RPMI7951 (cell line): ENCODE data around the gene SRGAP2. TPM values are rescaled to one million over a fixed set of nuclear protein-coding genes. Genes with fewer than 3 reads are reported as not detected.
"Not testable (repeated sequence)": the region's sequence is repeated elsewhere in the genome, so short reads cannot be mapped to it uniquely, and the experiment has no call there.

ENCODE experiments used
- DNase-seq: peaks from one replicate; pipeline ENCODE4 v3.0.0-alpha.2; 2012; ENCODE audit warnings: low read depth
- total RNA-seq: library from RNA; depleted of rRNA; stranded (reverse); fragments of >200 nt; shearing (Covaris generic); gene quantifications from 2 replicates; pipeline ENCODE4 v1.2.3, GENCODE V29; 2014; rRNA removed

The SRGAP2 gene
- 38.9 and 43.0 TPM in 2 replicates for total RNA-seq

DNA sequence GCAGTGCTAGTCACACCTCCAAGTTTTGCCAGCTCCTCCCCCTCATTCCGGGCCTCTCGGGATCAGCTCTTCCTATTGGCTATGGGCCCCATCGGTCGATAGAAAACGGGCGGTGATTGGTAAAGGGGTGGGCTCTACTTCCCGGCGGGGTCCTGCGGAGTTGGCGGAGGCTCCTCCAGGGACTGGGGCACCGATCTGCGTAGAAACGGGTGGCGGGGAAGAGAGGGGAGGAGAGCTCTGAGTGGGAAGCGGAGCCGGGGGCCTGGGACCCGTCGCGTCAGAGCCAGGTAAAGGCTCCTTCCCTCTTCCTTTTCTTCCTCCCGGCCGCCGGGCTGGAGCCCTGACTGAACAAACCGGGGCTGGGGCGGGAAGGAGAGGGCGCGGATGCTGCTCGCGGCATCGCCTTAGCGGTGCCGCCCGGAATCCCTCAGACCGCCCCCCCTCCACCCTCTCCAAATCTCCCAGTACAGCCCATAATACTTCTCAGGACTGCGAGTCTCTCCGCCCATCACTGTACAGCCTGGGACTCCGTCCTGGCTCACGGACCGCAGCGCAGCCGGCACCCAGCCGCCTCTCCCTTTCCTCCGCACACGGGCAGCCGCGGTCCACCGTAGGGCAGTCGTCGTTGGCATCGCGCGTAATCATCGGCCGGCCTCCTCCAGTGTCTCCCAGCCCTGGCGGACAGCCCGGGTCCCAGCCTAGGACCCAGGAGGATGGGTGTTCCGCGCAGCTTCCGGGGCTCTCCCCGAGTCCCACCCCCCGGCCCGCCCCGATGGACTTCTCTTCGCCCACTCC, at the start of gene SRGAP2:
Gene SRGAP2, plus strand, starts transcription at position 178 of the 795 bp plus-strand sequence. CDS start 2,430 bp downstream, outside the sequence.
- DNase-seq: peak; percentile 65

DNA sequence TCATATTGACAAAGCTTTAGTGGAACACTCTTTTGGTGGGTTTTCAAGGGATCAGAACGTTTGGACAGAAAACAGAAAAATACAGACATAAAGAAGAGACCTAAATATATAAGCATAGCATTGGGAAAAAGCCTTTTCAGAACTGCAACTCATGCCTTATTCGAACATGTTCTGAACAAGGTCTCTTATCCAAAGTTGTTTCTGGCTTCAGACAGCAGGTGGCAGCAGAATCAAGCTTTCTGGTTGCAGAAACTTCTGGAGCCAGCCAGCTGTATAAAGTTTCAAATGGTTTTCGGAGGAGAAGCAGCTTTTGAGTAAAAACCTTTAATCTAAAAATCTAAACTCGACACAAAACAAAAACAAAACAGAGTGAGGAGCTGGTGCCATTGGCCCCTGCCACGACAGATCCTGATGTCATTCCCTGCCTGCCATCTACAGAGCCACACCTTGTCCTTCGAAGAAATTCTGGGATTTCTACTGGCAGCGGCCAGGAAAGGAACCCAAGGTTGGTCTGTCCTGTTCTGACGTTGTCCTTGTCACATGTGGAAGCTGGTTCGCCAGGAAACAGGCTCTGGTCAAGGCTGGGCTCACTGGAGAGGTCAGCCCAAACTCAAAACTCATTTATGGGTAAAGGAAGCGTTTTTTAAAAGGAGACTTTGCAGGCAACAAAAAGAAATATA, 35.9 kb upstream of the SRGAP2 start:
- not testable (repeated sequence) for DNase-seq

DNA sequence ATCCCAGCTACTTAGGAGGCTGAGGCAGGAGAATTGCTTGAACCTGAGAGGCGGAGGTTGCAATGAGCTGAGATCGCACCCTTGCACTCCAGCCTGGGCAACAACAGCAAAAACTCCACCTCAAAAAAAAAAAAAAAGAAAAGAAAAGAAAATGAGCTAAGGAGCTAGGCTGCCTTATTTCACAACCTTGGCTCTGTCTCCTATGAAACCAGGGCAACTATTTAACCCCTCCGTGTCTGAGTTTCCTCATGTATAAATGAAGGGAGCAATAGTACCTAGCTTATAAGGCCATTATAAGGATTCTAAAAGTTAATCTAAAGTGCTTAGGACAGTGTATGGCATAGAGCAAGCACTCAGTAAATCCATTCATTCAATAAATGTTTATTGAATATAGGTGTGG, 33.5 kb upstream of the SRGAP2 start:
- DNase-seq: not testable (repeated sequence)

DNA sequence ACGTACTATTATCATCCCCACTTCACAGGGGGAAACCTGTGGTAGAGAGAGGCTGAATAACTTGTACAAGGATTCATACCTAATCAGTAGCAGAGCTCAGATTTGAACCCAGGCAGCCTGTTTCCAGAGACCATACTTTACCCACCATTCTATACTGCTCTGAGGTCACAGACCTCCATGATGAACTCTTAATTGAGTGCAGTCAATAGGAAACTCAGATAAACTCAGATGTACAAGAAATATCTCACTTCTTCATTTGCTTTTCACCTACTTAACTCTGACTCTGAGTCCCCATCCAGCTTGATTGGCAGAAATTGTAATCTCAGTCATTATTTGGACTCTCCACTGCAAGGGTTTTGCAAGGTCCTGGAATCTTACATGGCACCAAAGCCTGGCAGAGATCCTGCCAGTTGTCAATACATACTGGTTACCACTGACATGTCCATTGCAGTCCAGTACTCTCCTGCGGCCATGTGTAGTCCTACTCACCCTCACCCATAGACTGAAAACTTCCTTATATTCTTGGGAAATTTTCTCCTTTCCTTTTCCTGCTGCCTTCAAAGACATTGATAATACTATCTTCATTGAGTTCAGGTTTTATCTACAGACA, 30.1 kb upstream of the SRGAP2 start:
- DNase-seq: not testable (repeated sequence)

DNA sequence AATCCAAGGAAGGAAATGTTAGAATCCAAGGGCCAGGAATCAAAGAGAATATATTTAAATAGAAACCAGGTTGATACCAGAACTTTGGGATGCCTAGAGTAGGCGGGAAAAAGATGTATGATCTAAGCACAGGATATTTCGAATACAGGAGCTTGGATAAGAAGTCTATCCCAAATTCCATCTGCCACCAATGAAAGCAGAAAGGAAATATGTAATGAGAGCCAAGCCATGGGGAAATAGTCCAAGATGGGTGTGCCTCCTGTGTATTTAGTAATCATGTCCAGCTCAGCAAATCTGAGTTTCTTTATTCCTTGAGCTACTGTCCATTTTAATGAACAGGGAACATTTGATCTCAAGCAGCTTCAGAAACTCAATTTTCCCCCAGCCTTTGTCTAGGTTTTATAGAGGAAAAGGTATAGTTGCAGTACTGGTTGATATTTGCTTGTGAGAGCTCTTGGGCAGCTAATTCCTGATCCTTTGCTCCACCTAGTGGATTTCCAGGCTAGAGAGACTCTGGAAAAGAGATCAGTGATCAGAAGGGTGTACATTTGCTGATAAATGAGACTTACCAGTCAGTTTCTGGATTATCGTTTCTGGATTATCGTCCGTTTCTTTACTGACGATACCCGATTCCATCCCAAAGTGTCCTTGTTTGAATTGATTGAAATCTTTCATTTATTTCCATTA, 29.0 kb upstream of the SRGAP2 start:
- DNase-seq: peak; percentile 27

DNA sequence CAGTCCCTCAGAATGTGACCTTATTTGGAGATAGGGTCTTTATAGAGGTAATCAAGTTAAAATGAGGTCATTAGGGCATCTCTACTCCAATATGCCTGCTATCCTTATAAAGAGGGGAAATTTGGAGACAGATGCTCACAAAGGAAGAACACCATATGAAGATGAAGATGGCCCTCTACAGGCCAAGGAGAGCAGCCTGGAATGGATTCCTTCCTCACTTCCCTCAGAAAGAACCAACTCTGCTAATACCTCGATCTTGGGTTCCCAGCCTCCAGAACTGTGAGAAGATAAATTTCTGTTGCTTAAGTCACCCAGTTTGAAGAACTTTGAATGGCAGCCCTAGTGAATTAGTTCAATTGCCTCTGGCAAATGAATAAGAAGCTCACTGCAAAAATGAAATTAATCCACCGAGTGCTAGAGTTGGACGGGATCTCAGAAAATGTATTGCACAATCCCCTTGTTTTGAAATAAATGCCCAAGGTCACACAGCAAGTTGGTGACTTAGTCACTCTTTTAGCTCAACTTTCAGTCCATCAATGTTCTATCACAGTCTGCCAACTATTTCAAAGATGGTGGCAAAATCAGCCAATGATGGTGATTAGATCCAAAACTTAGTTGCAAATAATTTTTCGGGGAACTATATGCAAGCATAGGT, 27.8 kb upstream of the SRGAP2 start:
- peak; percentile 68 for DNase-seq

DNA sequence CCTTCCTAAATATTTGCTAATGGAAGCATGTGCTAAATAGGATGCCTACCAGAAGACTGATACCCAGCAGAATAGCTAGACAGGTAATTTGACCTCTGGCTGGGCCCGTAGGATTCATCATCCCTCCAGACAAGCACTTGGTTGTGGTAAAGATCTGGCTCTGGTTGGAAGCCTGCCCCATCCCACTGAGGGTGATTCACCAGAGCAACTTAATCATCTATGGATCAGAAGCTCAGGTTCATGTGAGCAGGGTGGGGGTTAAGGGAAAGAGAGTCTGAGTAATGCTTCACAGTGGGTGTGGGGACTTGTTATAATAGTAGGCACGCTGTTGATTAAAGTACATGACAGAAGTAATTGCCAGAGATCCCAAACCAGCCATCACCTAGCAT, 27.2 kb upstream of the SRGAP2 start:
- DNase-seq: not testable (repeated sequence)

DNA sequence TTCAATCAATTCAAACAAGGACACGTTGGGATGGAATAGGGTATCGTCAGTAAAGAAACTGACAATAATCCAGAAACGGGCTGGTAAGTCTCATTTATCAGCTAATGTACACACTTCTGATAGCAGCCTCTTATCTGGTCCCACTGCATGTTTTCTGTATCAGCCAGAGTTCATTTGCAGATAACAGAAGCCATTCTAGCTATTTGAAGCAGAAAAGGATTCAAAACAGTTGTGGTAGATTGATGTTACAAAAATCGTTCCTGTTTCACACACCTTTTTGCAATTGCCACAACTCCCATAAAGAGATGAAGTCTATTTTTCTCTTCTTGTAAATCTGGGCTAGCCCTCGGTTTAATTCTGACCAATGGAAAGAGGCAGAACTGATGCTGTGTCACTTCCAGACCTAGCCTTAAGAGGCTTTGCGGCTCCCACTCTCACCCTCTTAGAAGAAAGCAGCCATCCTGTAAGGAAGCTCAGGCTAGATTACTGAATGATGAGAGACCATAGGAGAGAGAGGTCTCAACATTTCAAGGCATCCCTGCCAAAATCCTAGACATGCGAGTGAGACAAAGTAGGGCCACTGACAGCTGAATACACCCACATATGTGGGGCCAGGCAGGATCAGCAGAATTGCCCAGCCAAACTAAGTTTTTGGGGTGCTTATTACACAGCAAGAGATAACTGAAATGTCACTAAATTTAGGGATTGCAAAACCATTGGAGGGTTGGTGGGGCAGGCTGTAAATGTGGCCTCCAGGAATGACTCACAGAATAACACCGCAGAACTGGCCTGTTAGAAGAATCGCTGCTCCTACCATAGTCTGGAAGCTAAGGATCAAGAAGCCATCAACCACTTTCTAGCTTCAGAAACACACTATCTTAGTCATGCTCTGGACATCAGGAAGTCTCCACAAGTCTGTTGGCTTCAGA, 25.0 kb upstream of the SRGAP2 start:
- DNase-seq: peak; percentile 89

DNA sequence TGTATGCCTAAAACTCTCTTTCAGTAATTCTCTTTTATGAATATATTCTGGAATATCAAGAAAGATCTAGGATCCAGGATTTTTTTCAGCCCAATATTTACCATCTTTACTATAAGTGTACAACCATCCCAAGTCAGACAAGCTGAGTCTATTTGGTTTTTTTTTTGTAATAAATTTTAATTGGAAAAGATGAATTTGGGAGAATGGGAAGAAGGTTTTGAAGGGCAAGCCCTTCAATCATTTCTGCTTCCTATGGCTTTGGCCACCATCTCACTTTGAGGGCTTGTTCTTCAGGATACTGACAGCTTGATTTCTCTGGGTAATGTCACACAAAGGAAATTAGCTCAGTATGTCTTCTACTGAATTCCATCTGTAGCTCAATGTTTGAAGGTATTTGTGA, 23.7 kb upstream of the SRGAP2 start:
- not testable (repeated sequence) for DNase-seq

DNA sequence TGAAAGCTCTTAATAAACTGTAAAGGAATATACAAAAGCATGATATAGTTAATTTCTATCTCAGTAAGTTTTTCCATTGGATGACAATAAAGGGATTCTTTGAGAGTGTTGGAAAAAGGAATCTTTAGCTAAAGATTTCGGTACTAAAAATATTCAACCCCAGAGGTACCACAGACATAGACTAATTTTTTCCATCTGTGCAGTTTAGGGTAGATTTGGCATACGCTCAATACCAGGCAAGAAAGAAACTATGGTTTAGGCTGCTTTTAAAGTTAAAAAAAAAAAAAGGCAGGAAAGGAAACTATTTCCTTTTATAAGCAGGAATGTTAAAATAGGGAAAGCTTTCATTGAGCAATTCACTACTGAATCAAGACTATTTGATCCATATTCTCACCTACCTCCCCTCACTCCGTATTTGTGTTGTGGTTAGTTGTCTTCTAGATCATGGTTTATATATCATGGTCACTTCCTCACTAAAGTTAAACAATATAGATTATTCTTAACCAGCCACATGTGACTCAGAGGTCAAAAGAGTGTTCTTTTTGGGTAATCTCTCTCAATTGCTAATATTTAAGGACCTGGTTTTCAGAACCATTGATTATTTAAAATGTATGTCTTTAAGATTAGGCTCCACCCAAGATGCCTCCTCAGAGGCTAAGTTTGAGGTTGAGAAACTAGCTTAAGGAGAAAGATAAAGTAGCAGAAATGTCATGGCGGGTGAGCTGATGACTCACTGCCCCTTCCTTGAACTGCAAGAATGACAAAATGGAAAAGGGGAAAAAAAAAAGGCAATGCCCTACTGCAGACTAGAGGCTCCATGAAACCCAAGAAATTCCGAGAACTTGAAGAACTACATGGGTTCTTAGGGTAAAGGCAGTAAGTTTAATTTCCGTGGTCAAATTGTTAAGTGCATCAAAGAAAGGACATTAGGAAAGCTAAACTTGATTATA, 20.7 kb upstream of the SRGAP2 start:
- peak; percentile 53 for DNase-seq

DNA sequence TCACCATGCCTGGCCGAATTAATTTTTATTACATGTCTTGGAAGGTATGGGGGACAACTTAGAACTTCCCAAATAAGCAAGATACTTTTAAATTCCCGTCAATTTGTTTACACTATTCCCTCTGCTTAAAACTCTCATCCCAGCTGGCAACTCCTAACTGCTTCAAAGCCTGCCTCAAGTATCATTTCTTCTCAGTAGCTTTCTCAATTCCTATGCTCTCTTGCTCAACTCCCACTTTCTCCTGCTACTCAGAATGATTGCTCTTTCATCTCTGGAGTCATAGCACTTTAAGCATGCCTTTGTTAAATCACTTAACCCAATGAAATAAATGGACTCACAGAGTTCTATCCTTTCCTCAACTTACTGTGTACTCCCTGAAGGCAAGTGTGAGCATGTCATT, 19.6 kb upstream of the SRGAP2 start:
- DNase-seq: not testable (repeated sequence)

DNA sequence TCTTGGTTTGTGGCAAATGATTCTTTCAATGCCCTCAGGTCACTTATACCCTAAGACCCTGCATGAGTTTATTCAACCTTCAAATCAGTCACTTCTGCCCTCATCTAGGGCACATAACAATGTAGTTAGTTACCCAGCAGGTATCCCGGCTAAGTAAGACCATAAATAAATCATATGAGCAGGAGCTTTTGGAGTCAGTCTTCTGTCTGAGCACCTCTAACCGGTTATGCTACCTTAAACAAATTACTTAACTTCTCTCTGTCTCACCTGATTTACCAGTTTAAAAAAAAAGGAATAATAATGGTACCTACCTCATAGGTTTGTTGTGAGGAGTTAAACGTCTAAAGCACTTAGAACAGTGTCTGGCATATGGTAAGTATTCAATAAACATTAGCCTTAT, 17.6 kb upstream of the SRGAP2 start:
- not testable (repeated sequence) for DNase-seq

DNA sequence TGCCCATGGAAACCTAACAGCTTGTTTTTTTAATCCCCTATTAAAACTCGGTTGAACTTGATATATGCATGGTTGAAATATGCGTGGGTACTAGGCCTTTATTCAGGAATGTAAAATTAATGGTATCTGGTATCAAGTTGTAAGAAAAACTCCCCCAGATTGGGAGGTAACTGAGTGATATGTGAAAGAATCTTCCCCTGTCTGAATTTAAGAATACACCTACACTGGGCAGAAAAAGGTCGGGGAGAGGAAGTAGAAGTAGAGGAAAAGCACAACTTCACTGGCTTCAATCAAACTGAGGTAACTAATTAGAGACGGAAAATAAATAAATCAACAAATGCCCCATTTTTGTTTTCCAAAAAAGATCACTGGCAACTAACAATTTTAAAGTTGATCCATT, 16.5 kb upstream of the SRGAP2 start:
- not testable (repeated sequence) for DNase-seq

DNA sequence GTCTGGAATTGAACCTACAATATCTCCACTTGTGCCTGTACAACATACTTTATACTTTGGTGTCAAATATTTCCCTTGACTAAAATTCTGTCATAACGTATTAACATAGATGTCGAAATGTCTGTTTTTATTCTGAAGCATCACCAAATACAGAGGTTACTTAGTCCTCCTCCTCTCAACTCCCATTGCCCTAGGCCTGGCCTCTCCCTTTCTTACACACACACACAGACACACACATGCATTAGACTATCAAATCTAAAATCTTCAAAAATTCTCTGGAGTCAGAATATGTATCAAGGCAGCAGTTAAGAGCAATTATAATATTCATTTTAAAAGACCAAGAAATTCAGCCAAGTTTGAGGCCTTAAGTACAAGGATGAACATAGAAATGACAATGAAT, 8.2 kb upstream of the SRGAP2 start:
- DNase-seq: not testable (repeated sequence)

DNA sequence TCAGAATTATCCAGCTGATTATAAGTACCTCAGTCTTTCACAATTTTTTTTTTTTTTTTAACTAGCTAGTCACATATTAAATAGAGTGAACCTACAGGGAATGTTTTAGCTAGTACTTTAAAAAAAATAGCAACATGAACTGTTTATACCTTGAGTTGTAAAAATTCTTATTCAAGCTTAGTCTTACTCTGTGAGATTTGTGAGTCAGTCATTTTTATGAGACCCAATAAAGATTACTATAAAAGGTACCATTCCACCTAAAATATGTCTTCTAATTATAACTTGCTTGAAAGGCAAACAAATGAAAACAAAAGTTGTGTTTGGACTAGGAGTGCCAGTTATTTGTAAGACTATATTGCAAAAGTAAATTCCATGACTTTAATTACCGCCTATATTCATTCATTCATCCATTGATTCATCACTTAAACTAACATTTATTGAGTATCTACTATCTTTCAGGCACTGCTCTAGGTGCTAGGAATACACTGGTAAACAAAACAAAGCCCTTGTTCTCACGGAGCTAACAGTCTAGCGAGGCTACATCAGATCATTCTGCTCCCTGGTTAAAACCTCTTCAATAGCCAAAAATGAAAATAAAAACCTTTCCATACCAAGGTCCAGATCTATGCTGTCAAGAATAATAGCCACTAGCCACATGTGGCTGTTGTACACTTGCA, 6.5 kb upstream of the SRGAP2 start:
- not testable (repeated sequence) for DNase-seq

DNA sequence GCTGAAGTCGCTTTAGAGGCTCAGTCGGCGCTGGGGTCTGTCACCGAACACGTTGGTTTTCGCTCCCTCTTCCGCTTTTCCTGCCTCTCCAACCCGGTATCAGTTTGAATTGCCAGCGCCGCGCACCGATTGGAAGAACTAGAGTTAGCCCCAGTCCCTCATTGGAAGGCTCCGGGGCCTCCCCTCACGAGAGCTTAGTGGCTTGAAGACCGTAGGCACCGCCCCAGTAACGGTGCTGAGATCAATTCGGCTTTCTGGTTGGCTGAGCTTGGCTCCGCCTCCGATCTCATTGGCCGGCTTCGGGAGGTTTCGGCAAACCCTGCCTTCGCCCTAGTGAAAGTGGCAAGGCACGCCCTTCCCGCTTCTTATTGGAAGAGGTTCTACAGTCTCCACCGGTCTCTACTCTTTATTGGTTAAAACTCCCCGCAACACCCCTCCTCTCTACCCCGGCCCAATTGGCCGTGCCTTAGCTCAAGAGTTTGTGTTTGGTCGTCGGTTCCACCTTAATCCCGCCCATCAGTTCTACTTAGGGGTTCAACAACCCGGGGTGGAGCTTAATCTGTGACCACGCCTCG, 465 bp upstream of the SRGAP2 start, which contains the start of gene FAM72A:
Gene FAM72A, minus strand, starts transcription at position 51 of the 575 bp plus-strand sequence. CDS start 814 bp downstream, outside the sequence.
- DNase-seq: peak; percentile 99

DNA sequence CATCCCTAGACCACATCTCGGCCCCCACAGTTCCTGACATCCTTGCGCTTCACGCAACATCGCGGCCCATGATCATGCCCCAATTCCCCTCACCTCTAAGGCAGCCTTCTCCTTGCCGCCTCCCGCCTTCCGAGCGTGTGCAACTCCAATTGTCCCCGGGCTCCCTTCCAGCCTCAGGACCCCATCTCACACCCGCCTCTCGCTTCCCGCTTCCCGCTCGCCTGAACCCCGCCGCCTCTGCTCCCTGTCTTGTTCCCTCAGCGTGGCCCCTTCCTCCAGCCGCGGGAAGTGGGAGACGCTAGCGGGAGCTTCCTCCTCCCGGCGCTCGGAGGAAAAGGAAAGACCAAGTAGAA, 794 bp downstream of the SRGAP2 start:
- not testable (repeated sequence) for DNase-seq

DNA sequence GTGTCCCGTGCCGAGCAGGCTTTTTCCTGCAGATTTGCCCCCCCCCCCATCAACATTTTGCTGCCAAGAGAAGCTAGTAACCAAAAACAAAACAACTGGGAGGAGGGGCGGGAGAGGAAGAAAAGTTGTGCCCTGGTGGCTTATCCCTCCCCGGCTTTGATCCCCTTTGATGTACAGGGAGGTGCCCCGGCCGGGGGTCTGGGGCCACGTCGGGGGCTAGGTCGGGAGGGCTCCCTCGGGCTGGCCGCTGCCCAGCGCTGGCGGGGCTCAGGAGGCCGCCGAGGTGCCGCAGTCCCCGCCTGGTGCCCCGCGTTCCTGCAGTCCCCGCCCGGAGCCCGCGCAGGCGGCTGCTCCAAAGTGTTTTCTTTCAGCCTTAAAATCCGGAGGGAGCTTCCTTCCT, 1.5 kb downstream of the SRGAP2 start:
- peak; percentile 25 for DNase-seq
